Activated naive CD8-positive, alpha-beta T cell treated with anti-CD3 and anti-CD28 coated beads, Interleukin-2, amount 10 ng/mL, durations not matched to agents 7 days and 5 days (primary cell): Measurements from ENCODE around the gene ACAD9. TPM values are rescaled to one million over a fixed set of nuclear protein-coding genes. Genes with fewer than 3 reads are reported as not detected.
"Not testable (repeated sequence)": the region's sequence is repeated elsewhere in the genome, so short reads cannot be mapped to it uniquely, and the experiment has no call there.

Experiments used
- ATAC-seq: fragments of 150-1000 bp; cut with Tn5 transposase; one replicate; pipeline ENCODE4 v1.10.0; 2021; ENCODE audit warnings: low read depth, moderate library complexity
- POLR2A ChIA-PET: fragments of 350-600 bp; sonication (Branson Sonifier 250); formaldehyde crosslinking; loops from one replicate; lab custom pipeline; 2021; ENCODE audit warnings: antibody characterized with exemption; lab: Charles Lee
- DNase-seq: peaks from one replicate; pipeline ENCODE4 v3.0.0; 2021
- H3K27ac Mint-ChIP-seq: one replicate; pipeline ENCODE4 v1.8.0; 2022; ENCODE audit warnings: mild to moderate bottlenecking, mixed read lengths
- H3K27me3 Mint-ChIP-seq: one replicate; pipeline ENCODE4 v1.8.0; 2022; ENCODE audit warnings: mild to moderate bottlenecking, moderate library complexity, mixed read lengths
- H3K36me3 Mint-ChIP-seq: one replicate; pipeline ENCODE4 v1.8.0; 2021; ENCODE audit warnings: mild to moderate bottlenecking, mixed read lengths
- H3K4me1 Mint-ChIP-seq: one replicate; pipeline ENCODE4 v1.8.0; 2021; ENCODE audit warnings: mixed read lengths
- H3K4me3 Mint-ChIP-seq: one replicate; pipeline ENCODE4 v1.8.0; 2022; ENCODE audit warnings: mild to moderate bottlenecking, moderate library complexity, mixed read lengths
- H3K9me3 Mint-ChIP-seq: one replicate; pipeline ENCODE4 v1.8.0; 2021; ENCODE audit warnings: mixed read lengths
- total RNA-seq, 2 experiments: library from RNA; stranded (reverse); gene quantifications; one replicate each; pipeline ENCODE4 v1.2.3, GENCODE V29; 2021

The ACAD9 gene
- total RNA-seq, 2 experiments from 2014 or later = 55.9 to 63.5 TPM

GRCh38 chr3:128848936-128849335 lies 30.5 kb upstream of the ACAD9 start:
- Mint-ChIP-seq H3K36me3 (no peaks in the 10 kb centered on the region), H3K4me1 (peaks cover 9% of the 10 kb centered on the region), H3K27ac (no peak overlapping the region), H3K27me3 (no peaks in the 10 kb centered on the region), H3K9me3 (peaks cover 1% of the 10 kb centered on the region), H3K4me3 (no peak overlapping the region)
- POLR2A ChIA-PET = no interaction called here
- DNase-seq = no peak
- ATAC-seq = no peak

- no peak overlapping the region for H3K27ac Mint-ChIP-seq
- no peak for ATAC-seq
- H3K9me3 Mint-ChIP-seq = peaks cover 7% of the 10 kb centered on the region
- no peaks in the 10 kb centered on the region for H3K27me3 Mint-ChIP-seq
- peaks cover 7% of the 10 kb centered on the region for H3K4me1 Mint-ChIP-seq
- DNase-seq = no peak
- peaks cover 3% of the 10 kb centered on the region for H3K36me3 Mint-ChIP-seq
- POLR2A ChIA-PET = no interaction called here
- H3K4me3 Mint-ChIP-seq = no peak overlapping the region
Measured at GRCh38 chr3:128849911-128850455, 29.4 kb upstream of the ACAD9 start.

GRCh38 chr3:128850544-128850943 lies 28.9 kb upstream of the ACAD9 start:
- no peak for ATAC-seq

GRCh38 chr3:128851601-128852000 lies 27.8 kb upstream of the ACAD9 start:
- no peak overlapping the region for H3K4me3 Mint-ChIP-seq

More at GRCh38 chr3:128850544-128850943, 28.9 kb upstream of the ACAD9 start:
- H3K27me3 Mint-ChIP-seq = no peaks in the 10 kb centered on the region
- no peak for DNase-seq
- no peak overlapping the region for H3K4me3 Mint-ChIP-seq
- H3K27ac Mint-ChIP-seq = no peak overlapping the region
- POLR2A ChIA-PET = no interaction called here
- peaks cover 11% of the 10 kb centered on the region for H3K9me3 Mint-ChIP-seq
- H3K4me1 Mint-ChIP-seq = peaks cover 3% of the 10 kb centered on the region
- H3K36me3 Mint-ChIP-seq = peaks cover 3% of the 10 kb centered on the region

GRCh38 chr3:128853826-128854225 lies 25.6 kb upstream of the ACAD9 start:
- Mint-ChIP-seq H3K9me3 (peaks cover 19% of the 10 kb centered on the region), H3K4me3 (no peak overlapping the region), H3K27ac (no peak overlapping the region), H3K27me3 (no peaks in the 10 kb centered on the region), H3K36me3 (peaks cover 5% of the 10 kb centered on the region), H3K4me1 (no peaks in the 10 kb centered on the region)
- no peak for ATAC-seq
- DNase-seq = no peak
- POLR2A ChIA-PET = no interaction called here

More at GRCh38 chr3:128851601-128852000, 27.8 kb upstream of the ACAD9 start:
- no peak for DNase-seq
- H3K4me1 Mint-ChIP-seq = no peaks in the 10 kb centered on the region
- peaks cover 13% of the 10 kb centered on the region for H3K9me3 Mint-ChIP-seq
- peaks cover 3% of the 10 kb centered on the region for H3K36me3 Mint-ChIP-seq
- H3K27ac Mint-ChIP-seq = no peak overlapping the region
- POLR2A ChIA-PET = no interaction called here
- H3K27me3 Mint-ChIP-seq = no peaks in the 10 kb centered on the region
- ATAC-seq = no peak

- Mint-ChIP-seq H3K4me1 (no peaks in the 10 kb centered on the region), H3K27me3 (no peaks in the 10 kb centered on the region), H3K36me3 (peaks cover 6% of the 10 kb centered on the region), H3K9me3 (peaks cover 26% of the 10 kb centered on the region), H3K4me3 (no peak overlapping the region), H3K27ac (no peak overlapping the region)
- no peak for DNase-seq
- POLR2A ChIA-PET = no interaction called here
- ATAC-seq = no peak
Measured at GRCh38 chr3:128854475-128854874, 24.9 kb upstream of the ACAD9 start.

- Mint-ChIP-seq H3K36me3 (peaks cover 9% of the 10 kb centered on the region), H3K27ac (no peak overlapping the region), H3K27me3 (no peaks in the 10 kb centered on the region), H3K4me3 (no peak overlapping the region), H3K9me3 (peaks cover 30% of the 10 kb centered on the region), H3K4me1 (no peaks in the 10 kb centered on the region)
- DNase-seq = no peak
- ATAC-seq = no peak
- POLR2A ChIA-PET = interaction anchor here (0.6 kb wide), 1 partner anchor 198 kb away, joined by 3 read pairs; no protein-coding TSS in a partner anchor
Measured at GRCh38 chr3:128855569-128855968, 23.9 kb upstream of the ACAD9 start.

GRCh38 chr3:128858167-128858566 lies 21.3 kb upstream of the ACAD9 start:
- H3K27me3 Mint-ChIP-seq = no peaks in the 10 kb centered on the region
- H3K9me3 Mint-ChIP-seq = peaks cover 38% of the 10 kb centered on the region
- POLR2A ChIA-PET = no interaction called here

GRCh38 chr3:128859630-128860029 lies 19.8 kb upstream of the ACAD9 start:
- DNase-seq (no peak), ATAC-seq (no peak)
- no peak overlapping the region for H3K27ac Mint-ChIP-seq
- H3K36me3 Mint-ChIP-seq = peaks cover 19% of the 10 kb centered on the region
- peaks cover 33% of the 10 kb centered on the region for H3K9me3 Mint-ChIP-seq
- H3K27me3 Mint-ChIP-seq = no peaks in the 10 kb centered on the region
- H3K4me3 Mint-ChIP-seq = no peak overlapping the region
- peaks cover under 1% of the 10 kb centered on the region for H3K4me1 Mint-ChIP-seq
- POLR2A ChIA-PET = interaction anchor here (0.6 kb wide), 1 partner anchor 174 kb away, joined by 3 read pairs; no protein-coding TSS in a partner anchor

More at GRCh38 chr3:128858167-128858566, 21.3 kb upstream of the ACAD9 start:
- no peak for DNase-seq
- ATAC-seq = no peak
- H3K4me1 Mint-ChIP-seq = no peaks in the 10 kb centered on the region
- H3K36me3 Mint-ChIP-seq = peaks cover 21% of the 10 kb centered on the region
- no peak overlapping the region for H3K4me3 Mint-ChIP-seq
- H3K27ac Mint-ChIP-seq = no peak overlapping the region

- DNase-seq (no peak), ATAC-seq (no peak)
- peaks cover 18% of the 10 kb centered on the region for H3K36me3 Mint-ChIP-seq
- POLR2A ChIA-PET = interaction anchor here (1.0 kb wide), 1 partner anchor 455 kb away, joined by 3 read pairs; a partner anchor contains a TSS
- no peaks in the 10 kb centered on the region for H3K27me3 Mint-ChIP-seq
- peaks cover 25% of the 10 kb centered on the region for H3K9me3 Mint-ChIP-seq
- H3K4me1 Mint-ChIP-seq = peaks cover 2% of the 10 kb centered on the region
- H3K4me3 Mint-ChIP-seq = no peak overlapping the region
- no peak overlapping the region for H3K27ac Mint-ChIP-seq
Measured at GRCh38 chr3:128861491-128861890, 17.9 kb upstream of the ACAD9 start.

- ATAC-seq (no peak), DNase-seq (no peak)
- no peaks in the 10 kb centered on the region for H3K27me3 Mint-ChIP-seq
- no peak overlapping the region for H3K27ac Mint-ChIP-seq
- peaks cover 18% of the 10 kb centered on the region for H3K36me3 Mint-ChIP-seq
- H3K9me3 Mint-ChIP-seq = peaks cover 22% of the 10 kb centered on the region
- no peak overlapping the region for H3K4me3 Mint-ChIP-seq
- peaks cover 2% of the 10 kb centered on the region for H3K4me1 Mint-ChIP-seq
- POLR2A ChIA-PET = interaction anchor here (1.3 kb wide), 1 partner anchor 15 kb away, joined by 3 read pairs; no protein-coding TSS in a partner anchor
Measured at GRCh38 chr3:128863560-128863959, 15.9 kb upstream of the ACAD9 start.

- Mint-ChIP-seq H3K36me3 (peaks cover 14% of the 10 kb centered on the region), H3K9me3 (peaks cover 13% of the 10 kb centered on the region), H3K4me1 (peaks cover 2% of the 10 kb centered on the region), H3K4me3 (no peak overlapping the region), H3K27ac (no peak overlapping the region), H3K27me3 (no peaks in the 10 kb centered on the region)
- POLR2A ChIA-PET = no interaction called here
- DNase-seq = no peak
- ATAC-seq = no peak
Measured at GRCh38 chr3:128864351-128864811, 15.0 kb upstream of the ACAD9 start.

GRCh38 chr3:128864849-128865804 lies 14.3 kb upstream of the ACAD9 start:
- DNase-seq, H3K4me1 Mint-ChIP-seq, ATAC-seq, POLR2A ChIA-PET, H3K4me3 Mint-ChIP-seq, H3K27me3 Mint-ChIP-seq, H3K27ac Mint-ChIP-seq: not testable (repeated sequence)
- H3K36me3 Mint-ChIP-seq = peaks cover 14% of the 10 kb centered on the region
- peaks cover 11% of the 10 kb centered on the region for H3K9me3 Mint-ChIP-seq
